Neural crest cell (in vitro differentiated cells): ENCODE results near the gene FECH. TPM values are rescaled to one million over a fixed set of nuclear protein-coding genes. Genes with fewer than 3 reads are reported as not detected.
"Not testable (repeated sequence)": the region's sequence is repeated elsewhere in the genome, so short reads cannot be mapped to it uniquely, and the experiment has no call there.

ENCODE experiments used
- DNase-seq: peaks from one replicate; pipeline ENCODE4 v3.0.0; 2021; ENCODE audit warnings: low read depth, mixed read lengths, low spot score
- H3K27ac Mint-ChIP-seq: one replicate; pipeline ENCODE4 v1.8.0; 2021; ENCODE audit warnings: mild to moderate bottlenecking, mixed read lengths; ENCODE audit not compliant: unreplicated experiment
- H3K27me3 Mint-ChIP-seq: 2 replicates; pipeline ENCODE4 v1.8.0; 2021; ENCODE audit warnings: low read depth, mild to moderate bottlenecking, mixed read lengths
- H3K36me3 Mint-ChIP-seq: 2 replicates; pipeline ENCODE4 v1.8.0; 2021; ENCODE audit warnings: low read depth, mild to moderate bottlenecking, mixed read lengths
- H3K4me1 Mint-ChIP-seq: 2 replicates; pipeline ENCODE4 v1.8.0; 2021; ENCODE audit warnings: mixed read lengths
- H3K4me3 Mint-ChIP-seq: one replicate; pipeline ENCODE4 v1.8.0; 2021; ENCODE audit warnings: mild to moderate bottlenecking, mixed read lengths
- H3K9me3 Mint-ChIP-seq: 2 replicates; pipeline ENCODE4 v1.8.0; 2021; ENCODE audit warnings: mixed read lengths
- CTCF ChIP-seq: fragments of 200-600 bp; sonication (generic); conservative IDR thresholded peaks from 2 replicates; pipeline ENCODE4 v1.5.0; 2021; ENCODE audit warnings: antibody characterized with exemption, mild to moderate bottlenecking
- total RNA-seq: library from RNA; stranded (reverse); gene quantifications from 2 replicates; pipeline ENCODE4 v1.2.1, GENCODE V29; 2021

Gene FECH
- total RNA-seq, 1 donor from 2014 or later: 16.9 TPM

- H3K36me3 Mint-ChIP-seq: peaks cover 4% of the 10 kb centered on the region
- H3K4me3 Mint-ChIP-seq: peak overlapping the region; percentile 97
- H3K27ac Mint-ChIP-seq: no peak overlapping the region
Observed at GRCh38 chr18:57619876-57620275, 33.4 kb upstream of the FECH start.

GRCh38 chr18:57618910-57619309, 32.4 kb upstream of the FECH start:
- Mint-ChIP-seq H3K4me1 (peaks cover 19% of the 10 kb centered on the region), H3K4me3 (no peak overlapping the region), H3K9me3 (no peaks in the 10 kb centered on the region), H3K27ac (no peak overlapping the region), H3K27me3 (no peaks in the 10 kb centered on the region), H3K36me3 (peaks cover 6% of the 10 kb centered on the region)
- no peak for TF ChIP-seq CTCF
- no peak for DNase-seq

More at GRCh38 chr18:57619876-57620275, 33.4 kb upstream of the FECH start:
- H3K27me3 Mint-ChIP-seq: no peaks in the 10 kb centered on the region
- no peak for DNase-seq
- H3K4me1 Mint-ChIP-seq: peaks cover 19% of the 10 kb centered on the region
- TF ChIP-seq CTCF: no peak
- H3K9me3 Mint-ChIP-seq: no peaks in the 10 kb centered on the region

- no peak overlapping the region for H3K4me3 Mint-ChIP-seq
- H3K9me3 Mint-ChIP-seq: no peaks in the 10 kb centered on the region
- no peak for TF ChIP-seq CTCF
- H3K36me3 Mint-ChIP-seq: peaks cover 9% of the 10 kb centered on the region
- H3K27me3 Mint-ChIP-seq: no peaks in the 10 kb centered on the region
- no peak for DNase-seq
- no peaks in the 10 kb centered on the region for H3K4me1 Mint-ChIP-seq
- H3K27ac Mint-ChIP-seq: no peak overlapping the region
Observed at GRCh38 chr18:57603871-57604270, 17.4 kb upstream of the FECH start.

GRCh38 chr18:57595347-57595746, 8.8 kb upstream of the FECH start:
- Mint-ChIP-seq H3K9me3 (no peaks in the 10 kb centered on the region), H3K36me3 (peaks cover 14% of the 10 kb centered on the region), H3K27ac (no peak overlapping the region), H3K4me3 (no peak overlapping the region), H3K27me3 (no peaks in the 10 kb centered on the region), H3K4me1 (no peaks in the 10 kb centered on the region)
- DNase-seq: no peak
- TF ChIP-seq CTCF: no peak

- not testable (repeated sequence) for H3K27me3 Mint-ChIP-seq, DNase-seq, H3K4me1 Mint-ChIP-seq, H3K4me3 Mint-ChIP-seq, H3K36me3 Mint-ChIP-seq, H3K9me3 Mint-ChIP-seq, H3K27ac Mint-ChIP-seq
Observed at GRCh38 chr18:57592716-57593115, 6.2 kb upstream of the FECH start.

GRCh38 chr18:57589161-57589560, 2.7 kb upstream of the FECH start:
- H3K4me1 Mint-ChIP-seq: peaks cover 19% of the 10 kb centered on the region
- H3K27me3 Mint-ChIP-seq: no peaks in the 10 kb centered on the region
- DNase-seq: no peak
- peak overlapping the region; percentile 52 for H3K4me3 Mint-ChIP-seq
- no peak for TF ChIP-seq CTCF
- H3K27ac Mint-ChIP-seq: no peak overlapping the region
- no peaks in the 10 kb centered on the region for H3K36me3 Mint-ChIP-seq
- H3K9me3 Mint-ChIP-seq: no peaks in the 10 kb centered on the region
